ENCODE results near the gene TMPRSS6. TPM values are rescaled to one million over a fixed set of nuclear protein-coding genes. Genes with fewer than 3 reads are reported as not detected.

Gene TMPRSS6
- total and polyA plus RNA-seq, 2 of the 13 experiments (the other 11 are each of a cell fraction or from before 2014, with no cell fraction given): 4.2 to 4.8 TPM

DNA sequence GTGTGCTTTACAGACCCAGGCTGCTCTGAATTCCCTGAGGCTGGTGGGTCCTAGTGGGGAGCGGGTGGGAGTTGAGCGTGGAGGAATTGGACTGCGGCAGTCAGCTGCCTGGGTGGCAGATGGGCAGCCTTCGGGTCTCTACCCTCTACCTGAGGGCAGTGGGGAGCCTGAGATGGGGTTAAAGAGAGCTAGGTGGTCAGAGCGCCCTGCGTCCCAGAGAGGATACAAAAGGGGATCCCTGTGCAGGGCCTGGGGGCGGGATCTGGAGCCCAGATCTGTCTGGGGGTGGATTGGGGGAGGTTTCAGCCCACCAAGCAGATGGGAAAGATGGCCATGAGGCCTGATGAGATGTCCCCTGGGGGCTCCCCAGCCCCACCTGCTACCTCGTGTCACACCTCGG, 39.8 kb downstream of the TMPRSS6 start (continued):
- TF ChIP-seq, protein P1, sequence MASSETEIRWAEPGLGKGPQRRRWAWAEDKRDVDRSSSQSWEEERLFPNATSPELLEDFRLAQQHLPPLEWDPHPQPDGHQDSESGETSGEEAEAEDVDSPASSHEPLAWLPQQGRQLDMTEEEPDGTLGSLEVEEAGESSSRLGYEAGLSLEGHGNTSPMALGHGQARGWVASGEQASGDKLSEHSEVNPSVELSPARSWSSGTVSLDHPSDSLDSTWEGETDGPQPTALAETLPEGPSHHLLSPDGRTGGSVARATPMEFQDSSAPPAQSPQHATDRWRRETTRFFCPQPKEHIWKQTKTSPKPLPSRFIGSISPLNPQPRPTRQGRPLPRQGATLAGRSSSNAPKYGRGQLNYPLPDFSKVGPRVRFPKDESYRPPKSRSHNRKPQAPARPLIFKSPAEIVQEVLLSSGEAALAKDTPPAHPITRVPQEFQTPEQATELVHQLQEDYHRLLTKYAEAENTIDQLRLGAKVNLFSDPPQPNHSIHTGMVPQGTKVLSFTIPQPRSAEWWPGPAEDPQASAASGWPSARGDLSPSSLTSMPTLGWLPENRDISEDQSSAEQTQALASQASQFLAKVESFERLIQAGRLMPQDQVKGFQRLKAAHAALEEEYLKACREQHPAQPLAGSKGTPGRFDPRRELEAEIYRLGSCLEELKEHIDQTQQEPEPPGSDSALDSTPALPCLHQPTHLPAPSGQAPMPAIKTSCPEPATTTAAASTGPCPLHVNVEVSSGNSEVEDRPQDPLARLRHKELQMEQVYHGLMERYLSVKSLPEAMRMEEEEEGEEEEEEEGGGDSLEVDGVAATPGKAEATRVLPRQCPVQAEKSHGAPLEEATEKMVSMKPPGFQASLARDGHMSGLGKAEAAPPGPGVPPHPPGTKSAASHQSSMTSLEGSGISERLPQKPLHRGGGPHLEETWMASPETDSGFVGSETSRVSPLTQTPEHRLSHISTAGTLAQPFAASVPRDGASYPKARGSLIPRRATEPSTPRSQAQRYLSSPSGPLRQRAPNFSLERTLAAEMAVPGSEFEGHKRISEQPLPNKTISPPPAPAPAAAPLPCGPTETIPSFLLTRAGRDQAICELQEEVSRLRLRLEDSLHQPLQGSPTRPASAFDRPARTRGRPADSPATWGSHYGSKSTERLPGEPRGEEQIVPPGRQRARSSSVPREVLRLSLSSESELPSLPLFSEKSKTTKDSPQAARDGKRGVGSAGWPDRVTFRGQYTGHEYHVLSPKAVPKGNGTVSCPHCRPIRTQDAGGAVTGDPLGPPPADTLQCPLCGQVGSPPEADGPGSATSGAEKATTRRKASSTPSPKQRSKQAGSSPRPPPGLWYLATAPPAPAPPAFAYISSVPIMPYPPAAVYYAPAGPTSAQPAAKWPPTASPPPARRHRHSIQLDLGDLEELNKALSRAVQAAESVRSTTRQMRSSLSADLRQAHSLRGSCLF (CRISPR knock-in tag; IDR thresholded peaks at IDR 0.05; ENCODE audit: borderline replicate concordance): no peak
- TF ChIP-seq ADNP (CRISPR knock-in tag; IDR thresholded peaks at IDR 0.05): no peak
- TF ChIP-seq ZNF839 (CRISPR knock-in tag; IDR thresholded peaks at IDR 0.05; ENCODE audit: borderline replicate concordance): no peak
- TF ChIP-seq, protein P2, sequence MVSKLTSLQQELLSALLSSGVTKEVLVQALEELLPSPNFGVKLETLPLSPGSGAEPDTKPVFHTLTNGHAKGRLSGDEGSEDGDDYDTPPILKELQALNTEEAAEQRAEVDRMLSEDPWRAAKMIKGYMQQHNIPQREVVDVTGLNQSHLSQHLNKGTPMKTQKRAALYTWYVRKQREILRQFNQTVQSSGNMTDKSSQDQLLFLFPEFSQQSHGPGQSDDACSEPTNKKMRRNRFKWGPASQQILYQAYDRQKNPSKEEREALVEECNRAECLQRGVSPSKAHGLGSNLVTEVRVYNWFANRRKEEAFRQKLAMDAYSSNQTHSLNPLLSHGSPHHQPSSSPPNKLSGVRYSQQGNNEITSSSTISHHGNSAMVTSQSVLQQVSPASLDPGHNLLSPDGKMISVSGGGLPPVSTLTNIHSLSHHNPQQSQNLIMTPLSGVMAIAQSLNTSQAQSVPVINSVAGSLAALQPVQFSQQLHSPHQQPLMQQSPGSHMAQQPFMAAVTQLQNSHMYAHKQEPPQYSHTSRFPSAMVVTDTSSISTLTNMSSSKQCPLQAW (CRISPR knock-in tag; IDR thresholded peaks at IDR 0.05): no peak
- no peak for TF ChIP-seq PHB2 (IDR thresholded peaks at IDR 0.05; ENCODE audit: partially characterized antibody)
- TF ChIP-seq ATF7 (IDR thresholded peaks at IDR 0.05): no peak
- TF ChIP-seq ATF7 (CRISPR knock-in tag; IDR thresholded peaks at IDR 0.05): no peak
- TF ChIP-seq ZBTB42 (CRISPR knock-in tag; IDR thresholded peaks at IDR 0.05): no peak
- TF ChIP-seq RAD51 (IDR thresholded peaks at IDR 0.05; ENCODE audit: borderline replicate concordance): no peak
- no peak for TF ChIP-seq HIVEP1 (CRISPR knock-in tag; IDR thresholded peaks at IDR 0.05)
- no peak for TF ChIP-seq ZNF430 (CRISPR knock-in tag; IDR thresholded peaks at IDR 0.05)
- no peak for TF ChIP-seq ZFP90 (CRISPR knock-in tag; IDR thresholded peaks at IDR 0.05; ENCODE audit: borderline replicate concordance)
- TF ChIP-seq TAF1 (CRISPR knock-in tag; IDR thresholded peaks at IDR 0.05): no peak
- TF ChIP-seq ZNF841 (CRISPR knock-in tag; IDR thresholded peaks at IDR 0.05; ENCODE audit: borderline replicate concordance): no peak
